Lower leg skin (tissue), 4 donors: ENCODE data around the gene MED9. TPM values are rescaled to one million over a fixed set of nuclear protein-coding genes. Genes with fewer than 3 reads are reported as not detected.

ENCODE experiments used
- DNase-seq, 2 donors: peaks; one replicate each; pipeline ENCODE4 v3.0.0-alpha.2; 2019; ENCODE audit warnings: low spot score in 2 of 2
- H3K4me3 ChIP-seq: fragments of 200-600 bp; sonication (generic); 2 replicates; pipeline ENCODE4 v1.5.1; 2017; ENCODE audit warnings: mild to moderate bottlenecking, low read depth; ENCODE audit not compliant: poor library complexity, severe bottlenecking
- CTCF ChIP-seq, 3 donors: fragments of 450-650 bp; IDR thresholded peaks; one replicate each; pipeline ENCODE4 v1.5.1; 2016; ENCODE audit warnings: antibody characterized with exemption in 3 of 3, mild to moderate bottlenecking in 3 of 3, moderate library complexity in 2 of 3
- POLR2A ChIP-seq, 2 donors: fragments of 450-650 bp; IDR thresholded peaks; one replicate each; pipeline ENCODE4 v1.6.1; 2016 to 2017; ENCODE audit warnings: antibody characterized with exemption in 2 of 2, mild to moderate bottlenecking in 1 of 2, moderate library complexity in 1 of 2
- WGBS, 2 donors: methylation state at CpG; one replicate each; pipeline ENCODE4 v1.1.5; 2018; 5-methylcytosine and 5-hydroxymethylcytosine counted together
- intact Hi-C: fragments of 100-400 bp; cut with DNase I; formaldehyde crosslinking; loops from one replicate; pipeline ENCODE4 v1.15.0; 2023; ENCODE audit warnings: low total_unique reads
- total RNA-seq, 4 donors: library from RNA; depleted of rRNA; stranded (reverse); fragments of >200 nt; gene quantifications; one replicate each; pipeline ENCODE4 v1.1.0, GENCODE V29; 2016

Gene MED9
- total RNA-seq, 4 donors from 2014 or later, result 14.8 to 29.3 (median 24.2) TPM

- no peak for TF ChIP-seq POLR2A (IDR thresholded peaks at IDR 0.05)
- no peak for TF ChIP-seq CTCF (IDR thresholded peaks at IDR 0.05)
- intact Hi-C loops, result no loop called here
- WGBS, 2 donors, result 37 to 55% methylated on average over 4 of the region's 4 CpGs
- DNase-seq, result peak in 1 of 2 donors; percentile 79
- no peak overlapping the region for H3K4me3 ChIP-seq
These were observed 41.5 kb upstream of the MED9 start for GRCh38 chr17:17435323-17435722.

- intact Hi-C loops, result no loop called here
- WGBS, 2 donors, result 83 to 88% methylated on average over 9 of the region's 9 CpGs
- no peak overlapping the region for H3K4me3 ChIP-seq
- TF ChIP-seq CTCF (IDR thresholded peaks at IDR 0.05) (no peak), POLR2A (IDR thresholded peaks at IDR 0.05) (no peak)
- DNase-seq, result peak in 1 of 2 donors; percentile 53
These were observed 39.3 kb upstream of the MED9 start for GRCh38 chr17:17437461-17437860.

- 90 to 92% methylated on average over 3 of the region's 3 CpGs for WGBS, 2 donors
- no peak for DNase-seq
- intact Hi-C loops, result no loop called here
- no peak for TF ChIP-seq CTCF (IDR thresholded peaks at IDR 0.05)
- no peak for TF ChIP-seq POLR2A (IDR thresholded peaks at IDR 0.05)
- H3K4me3 ChIP-seq, result no peak overlapping the region
These were observed 38.9 kb upstream of the MED9 start for GRCh38 chr17:17437893-17438292.

- H3K4me3 ChIP-seq, result no peak overlapping the region
- WGBS, 2 donors, result 66 to 70% methylated on average over 11 of the region's 11 CpGs
- DNase-seq, result peak; percentile 49 to 92
- no peak for TF ChIP-seq POLR2A (IDR thresholded peaks at IDR 0.05)
- TF ChIP-seq CTCF (IDR thresholded peaks at IDR 0.05), result no peak
- intact Hi-C loops, result no loop called here
These were observed 36.6 kb upstream of the MED9 start for GRCh38 chr17:17440010-17440843.

- peak in 1 of 2 donors; percentile 73 for DNase-seq
- no peak overlapping the region for H3K4me3 ChIP-seq
- TF ChIP-seq CTCF (IDR thresholded peaks at IDR 0.05), result no peak
- no peak for TF ChIP-seq POLR2A (IDR thresholded peaks at IDR 0.05)
- 85 to 88% methylated on average over 11 of the region's 11 CpGs for WGBS, 2 donors
- intact Hi-C loops, result no loop called here
These were observed 35.7 kb upstream of the MED9 start for GRCh38 chr17:17440938-17441675.
